ENCODE measurements around the gene SNU13. TPM values are rescaled to one million over a fixed set of nuclear protein-coding genes. Genes with fewer than 3 reads are reported as not detected.
"Not testable (repeated sequence)": the region's sequence is repeated elsewhere in the genome, so short reads cannot be mapped to it uniquely, and the experiment has no call there.

SNU13 gene
- total RNA-seq, 4 donors from 2014 or later, result 79.7 to 115 (median 93.3) TPM

GRCh38 chr22:41636467-41636866 lies 52.2 kb downstream of the SNU13 start:
- Histone ChIP-seq H3K27me3 (no peaks in the 10 kb centered on the region), H3K9me3 (no peaks in the 10 kb centered on the region), H3K36me3 (peaks cover 55 to 99% (median 92%) of the 10 kb centered on the region in 4 donors), H3K4me3 (no peak overlapping the region), H3K4me1 (peaks cover 0 to 7% (median 5%) of the 10 kb centered on the region in 4 donors), H3K27ac (replicated peaks in 1 of 4) (peak overlapping the region in 3 of 4 donors; percentile 7 to 60 (median 38))
- DNase-seq (ENCODE audit: extremely low spot score), result no peak
- intact Hi-C loops (cut with DNase I), result no loop called here
- TF ChIP-seq EP300 (IDR thresholded peaks at IDR 0.05) (no peak), POLR2A (IDR thresholded peaks at IDR 0.05; ENCODE audit: low read depth) (no peak), CTCF (IDR thresholded peaks at IDR 0.05) (no peak), POLR2AphosphoS5 (IDR thresholded peaks at IDR 0.05) (peak in 1 of 2 donors; percentile 34)
- 47% methylated on average over 7 of the region's 7 CpGs for WGBS

GRCh38 chr22:41634610-41635009 lies 54.1 kb downstream of the SNU13 start:
- H3K27me3 ChIP-seq; H3K27ac ChIP-seq (replicated peaks in 1 of 4); DNase-seq (ENCODE audit: extremely low spot score); H3K4me1 ChIP-seq; H3K9me3 ChIP-seq; H3K4me3 ChIP-seq; intact Hi-C loops (cut with DNase I): not testable (repeated sequence)
- 89% methylated on average over 8 of the region's 8 CpGs for WGBS
- peaks cover 48 to 98% (median 90%) of the 10 kb centered on the region in 4 donors for H3K36me3 ChIP-seq

GRCh38 chr22:41631615-41632014 lies 57.1 kb downstream of the SNU13 start:
- intact Hi-C loops (cut with DNase I), result not testable (repeated sequence)

GRCh38 chr22:41631115-41631514 lies 57.6 kb downstream of the SNU13 start:
- H3K27me3 ChIP-seq; H3K27ac ChIP-seq (replicated peaks in 1 of 4); H3K4me1 ChIP-seq; H3K4me3 ChIP-seq; H3K9me3 ChIP-seq; intact Hi-C loops (cut with DNase I); DNase-seq (ENCODE audit: extremely low spot score): not testable (repeated sequence)
- H3K36me3 ChIP-seq, result peaks cover 50 to 98% (median 92%) of the 10 kb centered on the region in 4 donors
- no CpG with 5 or more reads among the region's 28 CpGs for WGBS

More at GRCh38 chr22:41631615-41632014, 57.1 kb downstream of the SNU13 start:
- peaks cover 47 to 98% (median 92%) of the 10 kb centered on the region in 4 donors for H3K36me3 ChIP-seq
- 96% methylated on average over 7 of the region's 23 CpGs for WGBS
- not testable (repeated sequence) for H3K27ac ChIP-seq (replicated peaks in 1 of 4); H3K4me3 ChIP-seq; H3K4me1 ChIP-seq; H3K9me3 ChIP-seq; DNase-seq (ENCODE audit: extremely low spot score); H3K27me3 ChIP-seq

- Histone ChIP-seq H3K27ac (replicated peaks in 1 of 4) (no peak overlapping the region), H3K4me1 (peaks cover 14 to 48% (median 32%) of the 10 kb centered on the region in 4 donors), H3K27me3 (no peaks in the 10 kb centered on the region), H3K9me3 (no peaks in the 10 kb centered on the region), H3K4me3 (no peak overlapping the region), H3K36me3 (peaks cover 69 to 86% (median 79%) of the 10 kb centered on the region in 4 donors)
- no peak for TF ChIP-seq POLR2AphosphoS5 (IDR thresholded peaks at IDR 0.05)
- TF ChIP-seq POLR2A (IDR thresholded peaks at IDR 0.05; ENCODE audit: low read depth), result no peak
- TF ChIP-seq EP300 (IDR thresholded peaks at IDR 0.05), result no peak
- no peak for TF ChIP-seq CTCF (IDR thresholded peaks at IDR 0.05)
- 96% methylated on average over 7 of the region's 7 CpGs for WGBS
- intact Hi-C loops (cut with DNase I), result no loop called here
- no peak for DNase-seq (ENCODE audit: extremely low spot score)
Observed at GRCh38 chr22:41625577-41625976, 63.1 kb downstream of the SNU13 start.

Small RNA genes lying within 50 kb of the gene (small RNA-seq; reads per million reads assigned to genes)
- 0 reads per million in 3 donors for gene HMGN2P10
- 0 reads per million in 3 donors for gene RF00019
- 0 reads per million in 3 donors for gene RNU6-476P
- gene RNU6ATAC22P, result 0 reads per million in 3 donors

Other genes with a start within 250 kb of the SNU13 start
- gene TOB2, start 242.1 kb downstream of the SNU13 start, total RNA-seq, result 100 to 1,000 TPM in 1 of 4 donors, 10 to 100 TPM in 3; 56.2 to 100 (median 93.0) TPM
- gene PHF5A, start 220.2 kb downstream of the SNU13 start, total RNA-seq, result 10 to 100 TPM; 36.5 to 46.1 (median 42.2) TPM
- gene ACO2, start 219.8 kb downstream of the SNU13 start, total RNA-seq, result 100 to 1,000 TPM; 141 to 214 (median 166) TPM
- gene POLR3H, start 144.4 kb downstream of the SNU13 start, total RNA-seq, result 10 to 100 TPM; 20.9 to 28.2 (median 23.0) TPM
- 10 to 100 TPM in 1 of 4 donors, 1 to 10 TPM in 3; 2.9 to 12.4 (median 7.1) TPM for gene CSDC2, start 127.9 kb downstream of the SNU13 start, total RNA-seq
- gene PMM1, start 99.0 kb downstream of the SNU13 start, total RNA-seq, result 10 to 100 TPM; 37.4 to 54.2 (median 39.3) TPM
- 10 to 100 TPM; 18.6 to 76.5 (median 33.7) TPM for gene DESI1, start 67.8 kb downstream of the SNU13 start, total RNA-seq
- gene XRCC6, start 67.6 kb downstream of the SNU13 start, total RNA-seq, result 100 to 1,000 TPM; 181 to 255 (median 233) TPM
- 1 to 10 TPM in 1 of 4 donors, under 1 TPM in 3; 0.39 to 1.3 (median 0.44) TPM for gene MEI1, start 10.6 kb upstream of the SNU13 start, total RNA-seq
- gene CCDC134, start 111.8 kb upstream of the SNU13 start, total RNA-seq, result 10 to 100 TPM in 1 of 4 donors, 1 to 10 TPM in 3; 7.0 to 10.8 (median 8.7) TPM
- gene SREBF2, start 144.2 kb upstream of the SNU13 start, total RNA-seq, result 10 to 100 TPM; 56.4 to 97.7 (median 57.2) TPM
- gene SHISA8, start 226.2 kb upstream of the SNU13 start, total RNA-seq, result under 1 TPM in 1 of 4 donors, not detected in 3; 0.83 TPM
- gene TNFRSF13C, start 237.9 kb upstream of the SNU13 start, total RNA-seq, result under 1 TPM in 2 of 4 donors, not detected in 2; 0.17 to 0.33 TPM

Data from esophagus muscularis mucosa (tissue), 4 donors.